HepG2 (cell line): ENCODE measurements around the gene FBXO24. TPM values are rescaled to one million over a fixed set of nuclear protein-coding genes. Genes with fewer than 3 reads are reported as not detected.

ENCODE experiments used
- AGO2 ChIP-seq: fragments of 200-400 bp; formaldehyde crosslinking; optimal IDR thresholded peaks from 2 replicates; pipeline ENCODE3; 2017; ENCODE audit warnings: mild to moderate bottlenecking, low read depth, low read length, moderate library complexity
- BRCA1 ChIP-seq: sonication (generic); formaldehyde crosslinking; IDR thresholded peaks from 2 replicates; pipeline ENCODE4 v1.4.0; 2020; ENCODE audit warnings: missing genetic modification reagents
- CAMTA2 ChIP-seq: sonication (generic); formaldehyde crosslinking; IDR thresholded peaks from 2 replicates; pipeline ENCODE4 v1.4.0; 2020; ENCODE audit warnings: mild to moderate bottlenecking, missing genetic modification reagents, borderline replicate concordance
- CC2D1A ChIP-seq: sonication (generic); formaldehyde crosslinking; IDR thresholded peaks from 2 replicates; pipeline ENCODE4 v1.8.1; 2023; ENCODE audit warnings: mild to moderate bottlenecking, missing genetic modification reagents
- ELF3 ChIP-seq: IDR thresholded peaks from 2 replicates; pipeline ENCODE4 v1.6.1; 2016; ENCODE audit warnings: missing genetic modification reagents, missing compliant biosample characterization
- FOXA3 ChIP-seq: IDR thresholded peaks from 2 replicates; pipeline ENCODE4 v1.6.1; 2016; ENCODE audit warnings: missing genetic modification reagents, missing compliant biosample characterization
- GMEB1 ChIP-seq: sonication (generic); formaldehyde crosslinking; IDR thresholded peaks from 2 replicates; pipeline ENCODE4 v1.5.1; 2020; ENCODE audit warnings: missing genetic modification reagents, mild to moderate bottlenecking, borderline replicate concordance
- KAT8 ChIP-seq: IDR thresholded peaks from 2 replicates; pipeline ENCODE4 v1.6.1; 2016; ENCODE audit warnings: missing genetic modification reagents, missing compliant biosample characterization
- MED13 ChIP-seq: sonication (generic); formaldehyde crosslinking; IDR thresholded peaks from 2 replicates; pipeline ENCODE4 v1.5.0; 2020; ENCODE audit warnings: missing genetic modification reagents
- MXD4 ChIP-seq: IDR thresholded peaks from 2 replicates; pipeline ENCODE4 v1.6.1; 2016; ENCODE audit warnings: mild to moderate bottlenecking, missing biosample characterization, missing genetic modification reagents
- NFKBIZ ChIP-seq: IDR thresholded peaks from 2 replicates; pipeline ENCODE4 v1.6.1; 2018; ENCODE audit warnings: missing genetic modification reagents, missing compliant biosample characterization
- RNF219 ChIP-seq: sonication (generic); formaldehyde crosslinking; IDR thresholded peaks from 2 replicates; pipeline ENCODE4 v1.5.0; 2020; ENCODE audit warnings: mild to moderate bottlenecking, missing genetic modification reagents
- SAP130 ChIP-seq: IDR thresholded peaks from 2 replicates; pipeline ENCODE4 v1.6.1; 2016; ENCODE audit warnings: low read depth
- STAG1 ChIP-seq: sonication (generic); formaldehyde crosslinking; IDR thresholded peaks from 2 replicates; pipeline ENCODE4 v1.4.0; 2020; ENCODE audit warnings: missing genetic modification reagents
- TCF7L2 ChIP-seq: IDR thresholded peaks from 2 replicates; pipeline ENCODE4 v1.6.1; 2011; ENCODE audit warnings: mild to moderate bottlenecking, low read depth, low read length, moderate library complexity
- THYN1 ChIP-seq: sonication (generic); formaldehyde crosslinking; IDR thresholded peaks from 2 replicates; pipeline ENCODE4 v1.8.1; 2023; ENCODE audit warnings: low read depth, mild to moderate bottlenecking, moderate library complexity, missing genetic modification reagents, borderline replicate concordance
- TRIM24 ChIP-seq: sonication (generic); formaldehyde crosslinking; IDR thresholded peaks from 2 replicates; pipeline ENCODE4 v1.8.0; 2022; ENCODE audit warnings: mild to moderate bottlenecking, missing genetic modification reagents
- ZNF234 ChIP-seq: sonication (generic); formaldehyde crosslinking; conservative IDR thresholded peaks from 2 replicates; pipeline ENCODE4 v1.5.1; 2020; ENCODE audit warnings: mild to moderate bottlenecking, missing genetic modification reagents
- ZNF251 ChIP-seq: sonication (generic); formaldehyde crosslinking; IDR thresholded peaks from 2 replicates; pipeline ENCODE4 v1.9.0; 2021; ENCODE audit warnings: mild to moderate bottlenecking, missing genetic modification reagents
- ZNF253 ChIP-seq: sonication (generic); formaldehyde crosslinking; IDR thresholded peaks from 2 replicates; pipeline ENCODE4 v1.8.0; 2022; ENCODE audit warnings: mild to moderate bottlenecking, missing genetic modification reagents, borderline replicate concordance
- ZNF292 ChIP-seq: sonication (generic); formaldehyde crosslinking; IDR thresholded peaks from 2 replicates; pipeline ENCODE4 v1.8.1; 2022; ENCODE audit warnings: mild to moderate bottlenecking, low read depth, missing genetic modification reagents, borderline replicate concordance
- ZNF33A ChIP-seq: sonication (generic); formaldehyde crosslinking; IDR thresholded peaks from 2 replicates; pipeline ENCODE4 v1.5.1; 2020; ENCODE audit warnings: missing genetic modification reagents, mild to moderate bottlenecking, moderate library complexity, borderline replicate concordance
- ZNF451 ChIP-seq: sonication (generic); formaldehyde crosslinking; IDR thresholded peaks from 2 replicates; pipeline ENCODE4 v1.5.0; 2020; ENCODE audit warnings: mild to moderate bottlenecking, missing genetic modification reagents
- ZNF563 ChIP-seq: sonication (generic); formaldehyde crosslinking; IDR thresholded peaks from 2 replicates; pipeline ENCODE4 v1.8.0; 2022; ENCODE audit warnings: mild to moderate bottlenecking, moderate library complexity, missing genetic modification reagents
- ZNF629 ChIP-seq: sonication (generic); formaldehyde crosslinking; conservative IDR thresholded peaks from 2 replicates; pipeline ENCODE4 v1.5.0; 2020; ENCODE audit warnings: missing genetic modification reagents
- polyA plus RNA-seq, 8 experiments: library from polyadenylated mRNA; depleted of rRNA in 3 of 8; stranded (reverse) in 7 of 8; unstranded in 1 of 8; fragments of >200 nt; fragmentation: Illumina TruSeq in 4 of 8; extraction: Trizol in 4 of 8; gene quantifications; 2 replicates each; pipeline versions ENCODE4 v1.2.1 to v1.2.3, GENCODE V29; 2011 to 2016; ENCODE audit warnings: low read depth in 4 of 8, missing spikeins in 1 of 8, mixed read lengths in 1 of 8; ENCODE audit not compliant: insufficient read depth in 1 of 8
- total RNA-seq, 5 experiments: library from RNA; depleted of rRNA; stranded (reverse); fragments of >200 nt; fragmentation: Illumina TruSeq; extraction: Trizol; gene quantifications; 2 replicates each; pipeline ENCODE4 v1.2.3, GENCODE V29; 2016; ENCODE audit warnings: low read depth in 1 of 5
- TF ChIP-seq, protein P1 (sequence below): IDR thresholded peaks from 2 replicates; pipeline ENCODE4 v1.6.1; 2012; ENCODE audit warnings: inconsistent platforms
- TF ChIP-seq, protein P2 (sequence below): fragments of 450-650 bp; IDR thresholded peaks from 2 replicates; pipeline ENCODE4 v1.6.1; 2017
- TF ChIP-seq, protein P3 (sequence below): sonication (generic); formaldehyde crosslinking; IDR thresholded peaks from 2 replicates; pipeline ENCODE4 v1.4.0; 2020; ENCODE audit warnings: mild to moderate bottlenecking, low read depth, missing genetic modification reagents

Gene FBXO24
- total and polyA plus RNA-seq, 2 of the 13 experiments (the other 11 are each of a cell fraction or from before 2014, with no cell fraction given), result 0.20 to 0.55 TPM

DNA sequence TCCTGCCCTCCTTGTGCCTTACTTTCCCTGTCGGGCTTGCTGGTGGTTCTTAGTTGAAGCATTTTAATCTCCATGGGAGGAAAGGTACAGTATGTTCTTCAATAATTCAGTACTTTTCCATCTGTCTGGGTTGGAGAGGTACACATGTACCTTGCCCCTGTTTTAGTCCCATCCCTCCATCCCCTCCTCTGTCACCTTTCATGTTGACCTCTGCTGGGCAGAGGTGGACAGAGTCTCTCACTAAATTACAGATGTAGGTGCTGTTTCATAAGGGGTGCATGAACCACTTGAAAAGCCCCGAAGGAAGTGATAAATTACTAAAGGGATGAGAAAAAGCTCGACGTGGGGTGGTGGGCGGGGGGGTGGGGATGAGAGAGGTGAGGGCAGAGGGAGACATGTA, 41.7 kb upstream of the FBXO24 start (continued):
- TF ChIP-seq, protein P1, sequence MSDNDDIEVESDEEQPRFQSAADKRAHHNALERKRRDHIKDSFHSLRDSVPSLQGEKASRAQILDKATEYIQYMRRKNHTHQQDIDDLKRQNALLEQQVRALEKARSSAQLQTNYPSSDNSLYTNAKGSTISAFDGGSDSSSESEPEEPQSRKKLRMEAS, result no peak
- peak; percentile 56 for TF ChIP-seq ELF3 (CRISPR knock-in tag)
- TF ChIP-seq ZNF292 (CRISPR knock-in tag), result no peak
- no peak for TF ChIP-seq ZNF629
- 0 out of 2 replicates have a peak, but pooled peaks have one; percentile 9 for TF ChIP-seq KAT8
- TF ChIP-seq ZNF234 (CRISPR knock-in tag), result no peak
- TF ChIP-seq AGO2, result no peak
- no peak for TF ChIP-seq ZNF451 (CRISPR knock-in tag)
- no peak for TF ChIP-seq CC2D1A (CRISPR knock-in tag)
- no peak for TF ChIP-seq TCF7L2
- TF ChIP-seq, protein P2, sequence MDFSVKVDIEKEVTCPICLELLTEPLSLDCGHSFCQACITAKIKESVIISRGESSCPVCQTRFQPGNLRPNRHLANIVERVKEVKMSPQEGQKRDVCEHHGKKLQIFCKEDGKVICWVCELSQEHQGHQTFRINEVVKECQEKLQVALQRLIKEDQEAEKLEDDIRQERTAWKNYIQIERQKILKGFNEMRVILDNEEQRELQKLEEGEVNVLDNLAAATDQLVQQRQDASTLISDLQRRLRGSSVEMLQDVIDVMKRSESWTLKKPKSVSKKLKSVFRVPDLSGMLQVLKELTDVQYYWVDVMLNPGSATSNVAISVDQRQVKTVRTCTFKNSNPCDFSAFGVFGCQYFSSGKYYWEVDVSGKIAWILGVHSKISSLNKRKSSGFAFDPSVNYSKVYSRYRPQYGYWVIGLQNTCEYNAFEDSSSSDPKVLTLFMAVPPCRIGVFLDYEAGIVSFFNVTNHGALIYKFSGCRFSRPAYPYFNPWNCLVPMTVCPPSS, result no peak
- TF ChIP-seq SAP130 (CRISPR knock-in tag), result peak; percentile 58
- no peak for TF ChIP-seq RNF219
- TF ChIP-seq MXD4 (CRISPR knock-in tag), result no peak
- no peak for TF ChIP-seq TRIM24 (CRISPR knock-in tag)
- TF ChIP-seq ZNF253 (CRISPR knock-in tag), result no peak
- no peak for TF ChIP-seq CAMTA2 (CRISPR knock-in tag)
- no peak for TF ChIP-seq ZNF563 (CRISPR knock-in tag)
- no peak for TF ChIP-seq ZNF251 (CRISPR knock-in tag)
- 0 out of 2 replicates have a peak, but pooled peaks have one; percentile 41 for TF ChIP-seq MED13 (CRISPR knock-in tag)
- TF ChIP-seq FOXA3 (CRISPR knock-in tag), result peak; percentile 77
- TF ChIP-seq NFKBIZ, result no peak
- TF ChIP-seq GMEB1, result no peak
- no peak for TF ChIP-seq ZNF33A (CRISPR knock-in tag)
- TF ChIP-seq THYN1 (CRISPR knock-in tag), result no peak
- TF ChIP-seq STAG1 (CRISPR knock-in tag), result no peak
- TF ChIP-seq, protein P3, sequence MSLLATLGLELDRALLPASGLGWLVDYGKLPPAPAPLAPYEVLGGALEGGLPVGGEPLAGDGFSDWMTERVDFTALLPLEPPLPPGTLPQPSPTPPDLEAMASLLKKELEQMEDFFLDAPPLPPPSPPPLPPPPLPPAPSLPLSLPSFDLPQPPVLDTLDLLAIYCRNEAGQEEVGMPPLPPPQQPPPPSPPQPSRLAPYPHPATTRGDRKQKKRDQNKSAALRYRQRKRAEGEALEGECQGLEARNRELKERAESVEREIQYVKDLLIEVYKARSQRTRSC, result no peak
- no peak for TF ChIP-seq BRCA1 (CRISPR knock-in tag)
